B cell (primary cell): Measurements from ENCODE around the gene SREBF1. TPM values are rescaled to one million over a fixed set of nuclear protein-coding genes. Genes with fewer than 3 reads are reported as not detected.

Source experiments
- ATAC-seq: fragments of 200-7000 bp; cut with Tn5 transposase; one replicate; pipeline ENCODE4 v1.10.0; 2021; ENCODE audit warnings: low read depth, mild to moderate bottlenecking, moderate number of reproducible peaks, moderate library complexity
- CTCF ChIA-PET: fragments of 350-600 bp; sonication (Branson Sonifier 250); formaldehyde crosslinking; loops from one replicate; lab custom pipeline; 2021; ENCODE audit warnings: antibody characterized with exemption, inconsistent platforms; lab: Charles Lee
- POLR2A ChIA-PET: fragments of 350-600 bp; sonication (Branson Sonifier 250); formaldehyde crosslinking; loops from one replicate; lab custom pipeline; 2021; ENCODE audit warnings: antibody characterized with exemption; lab: Charles Lee
- DNase-seq: peaks from one replicate; pipeline ENCODE4 v3.0.0; 2013
- H2AFZ ChIP-seq: 2 replicates; pipeline ENCODE4 v1.6.1; 2012; ENCODE audit warnings: mild to moderate bottlenecking, low read depth, low read length; ENCODE audit not compliant: insufficient read depth, poor library complexity, severe bottlenecking
- H3K27ac ChIP-seq, 2 donors: 1 replicate in 1 of 2; 2 replicates in 1 of 2; pipeline ENCODE4 v1.5.1; 2012 to 2013; ENCODE audit warnings: low read length in 2 of 2, mild to moderate bottlenecking in 2 of 2, moderate library complexity in 1 of 2
- H3K27me3 ChIP-seq, 4 experiments: fragments of 200-600 bp in 1 of 4; sonication (generic) in 1 of 4; replicated peaks in 1 of 4; 1 replicate in 2 of 4; 2 replicates in 2 of 4; pipeline versions ENCODE4 v1.6.1 to v1.7.0; 2013 to 2016; ENCODE audit warnings: low read length in 3 of 4, mild to moderate bottlenecking in 2 of 4, mixed read lengths in 1 of 4, moderate library complexity in 1 of 4; ENCODE audit not compliant: insufficient read depth in 4 of 4, control insufficient read depth in 3 of 4; ENCODE audit errors: control extremely low read depth in 1 of 4
- H3K36me3 ChIP-seq, 2 experiments: replicated peaks in 1 of 2; 1 replicate in 1 of 2; 2 replicates in 1 of 2; pipeline versions ENCODE4 v1.6.1 to v1.7.1; 2013; ENCODE audit warnings: low read length in 1 of 2; ENCODE audit not compliant: insufficient read depth in 2 of 2, control insufficient read depth in 1 of 2; ENCODE audit errors: control extremely low read depth in 1 of 2, extremely low read depth in 1 of 2
- H3K4me1 ChIP-seq, 2 donors: fragments of 200-600 bp in 1 of 2; sonication (generic) in 1 of 2; 1 replicate in 1 of 2; 2 replicates in 1 of 2; pipeline versions ENCODE4 v1.5.1 to v1.6.1; 2013 to 2017; ENCODE audit warnings: low read length in 2 of 2; ENCODE audit not compliant: control insufficient read depth in 2 of 2, insufficient read depth in 2 of 2
- H3K4me2 ChIP-seq: replicated peaks from 2 replicates; pipeline ENCODE3; 2012; ENCODE audit warnings: mild to moderate bottlenecking, low read depth, low read length; ENCODE audit not compliant: poor library complexity, severe bottlenecking
- H3K4me3 ChIP-seq, 5 experiments: fragments of 200-600 bp in 1 of 5; sonication (generic) in 1 of 5; 1 replicate in 3 of 5; 2 replicates in 2 of 5; pipeline versions ENCODE4 v1.5.1 to v1.7.0; 2011 to 2016; ENCODE audit warnings: low read length in 4 of 5, mild to moderate bottlenecking in 4 of 5, low read depth in 2 of 5, control low read depth in 1 of 5, moderate library complexity in 1 of 5; ENCODE audit not compliant: insufficient read depth in 1 of 5; ENCODE audit errors: control extremely low read depth in 1 of 5, extremely low read depth in 1 of 5
- H3K79me2 ChIP-seq: fragments of 200-600 bp; sonication (generic); one replicate; pipeline ENCODE4 v1.6.0; 2016; ENCODE audit warnings: low read length; ENCODE audit not compliant: control insufficient read depth, insufficient read depth
- H3K9ac ChIP-seq: fragments of 200-600 bp; sonication (generic); 2 replicates; pipeline ENCODE4 v1.6.1; 2017; ENCODE audit warnings: mild to moderate bottlenecking, low read length, moderate library complexity
- H3K9me3 ChIP-seq, 3 donors: one replicate each; pipeline versions ENCODE4 v1.6.1 to v1.7.1; 2013; ENCODE audit warnings: low read length in 2 of 3; ENCODE audit not compliant: control insufficient read depth in 2 of 3, insufficient read depth in 1 of 3; ENCODE audit errors: control extremely low read depth in 1 of 3
- H4K20me1 ChIP-seq: 2 replicates; pipeline ENCODE4 v1.6.0; 2012; ENCODE audit warnings: mild to moderate bottlenecking, low read length; ENCODE audit not compliant: insufficient read depth, control insufficient read depth, poor library complexity, severe bottlenecking
- H3K27ac Mint-ChIP-seq: one replicate; pipeline ENCODE4 v1.8.0; 2021; ENCODE audit warnings: mixed read lengths
- H3K27me3 Mint-ChIP-seq: one replicate; pipeline ENCODE4 v1.8.0; 2021; ENCODE audit warnings: mixed read lengths
- H3K4me1 Mint-ChIP-seq: one replicate; pipeline ENCODE4 v1.8.0; 2021; ENCODE audit warnings: mixed read lengths
- H3K4me3 Mint-ChIP-seq: one replicate; pipeline ENCODE4 v1.8.0; 2021; ENCODE audit warnings: mixed read lengths
- H3K9me3 Mint-ChIP-seq: one replicate; pipeline ENCODE4 v1.8.0; 2022; ENCODE audit warnings: mixed read lengths; ENCODE audit not compliant: insufficient read depth
- CTCF ChIP-seq: fragments of 200-600 bp; IDR thresholded peaks from one replicate; pipeline ENCODE4 v1.8.0; 2022; ENCODE audit warnings: antibody characterized with exemption, mild to moderate bottlenecking
- EZH2 ChIP-seq: IDR thresholded peaks from 2 replicates; pipeline ENCODE4 v1.6.1; 2012; ENCODE audit warnings: borderline replicate concordance, low read depth, mild to moderate bottlenecking, moderate library complexity, low read length; ENCODE audit not compliant: insufficient read depth, poor library complexity, severe bottlenecking
- WGBS: methylation state at CpG from one replicate; pipeline ENCODE4 v1.1.5; 2013; ENCODE audit warnings: missing lambda C conversion rate; ENCODE audit not compliant: insufficient coverage; 5-methylcytosine and 5-hydroxymethylcytosine counted together
- intact Hi-C: fragments of 100-400 bp; cut with micrococcal nuclease; formaldehyde crosslinking; loops from one replicate; pipeline ENCODE4 v1.10.0; 2022
- polyA plus RNA-seq: library from polyadenylated mRNA; depleted of rRNA; stranded (reverse); fragments of >200 nt; gene quantifications from 2 replicates; pipeline ENCODE4 v1.2.3, GENCODE V29; 2012
- total RNA-seq, 2 donors: library from RNA; stranded (reverse); fragments of 120-200 nt in 1 of 2; gene quantifications; 1 replicate in 1 of 2; 2 replicates in 1 of 2; pipeline versions ENCODE4 v1.2.3 to v1.2.4, GENCODE V29; 2013 to 2022

SREBF1 gene
- total and polyA plus RNA-seq, 2 donors (not counting 1 experiment from before 2014, with no cell fraction given), result 21.6 to 34.9 TPM

DNA sequence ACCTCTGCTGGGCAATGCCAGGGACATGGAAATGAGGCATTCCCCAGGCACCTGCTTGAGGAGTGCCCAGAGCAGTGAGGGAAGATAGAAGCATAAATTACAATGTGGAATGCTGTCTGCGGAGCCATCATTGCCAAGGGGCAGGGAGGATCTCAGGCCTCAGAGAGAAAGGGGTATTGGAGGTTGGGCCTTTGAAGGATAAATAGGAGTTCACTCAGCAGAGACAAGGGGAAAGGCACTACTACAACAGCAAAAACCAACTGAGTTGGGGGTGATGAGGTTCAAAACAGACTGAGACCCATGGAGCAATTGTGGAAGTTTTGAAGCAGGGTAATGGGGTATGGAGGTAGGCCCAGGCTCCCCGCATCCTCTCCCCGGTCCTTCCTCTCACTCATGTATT lies 32.8 kb downstream of the SREBF1 start:
- intact Hi-C loops, result no loop called here
- CTCF ChIA-PET, result no interaction called here

More for the DNA sequence above, 32.8 kb downstream of the SREBF1 start:
- no peak overlapping the region for H3K4me3 Mint-ChIP-seq
- H3K9me3 Mint-ChIP-seq, result no peaks in the 10 kb centered on the region
- ATAC-seq (no peak), DNase-seq (no peak)
- peaks cover 3% of the 10 kb centered on the region for H3K4me1 Mint-ChIP-seq
- H3K36me3 ChIP-seq, result no peaks in the 10 kb centered on the region
- no peaks in the 10 kb centered on the region for H3K27me3 Mint-ChIP-seq
- no peak for TF ChIP-seq CTCF
- no peak for TF ChIP-seq EZH2
- H2AFZ ChIP-seq, result no peak overlapping the region
- WGBS, result 89% methylated on average over 3 of the region's 3 CpGs
- H4K20me1 ChIP-seq, result no peaks in the 10 kb centered on the region
- peaks cover 0 to under 1% of the 10 kb centered on the region in 2 donors for H3K4me1 ChIP-seq
- no peak overlapping the region for H3K4me2 ChIP-seq
- H3K9ac ChIP-seq, result no peak overlapping the region
- H3K4me3 ChIP-seq, result no peak overlapping the region
- no peak overlapping the region for H3K27ac ChIP-seq
- H3K9me3 ChIP-seq, result no peaks in the 10 kb centered on the region
- no peaks in the 10 kb centered on the region for H3K79me2 ChIP-seq
- H3K27me3 ChIP-seq, result no peaks in the 10 kb centered on the region
- H3K27ac Mint-ChIP-seq, result no peak overlapping the region
- POLR2A ChIA-PET, result interaction anchor here (0.6 kb wide), 1 partner anchor 12 kb away, joined by 3 read pairs; no protein-coding TSS in a partner anchor
